SK-N-SH (cell line): ENCODE data around the gene PSMB1. TPM values are rescaled to one million over a fixed set of nuclear protein-coding genes. Genes with fewer than 3 reads are reported as not detected.

Source experiments
- CTCF ChIA-PET: fragments of 300-600, 350-600 bp; formaldehyde crosslinking; extraction: SDS; loops from one replicate; lab custom pipeline; 2021; lab: Yijun Ruan, JAX
- POLR2A ChIA-PET: fragments of 350-600 bp; sonication (Branson Sonifier 250); formaldehyde crosslinking; extraction: SDS; loops from one replicate; lab custom pipeline; 2020; ENCODE audit warnings: antibody characterized with exemption, inconsistent platforms; lab: Yijun Ruan, JAX
- DNase-seq: peaks from one replicate; pipeline ENCODE4 v3.0.0; 2012
- H2AFZ ChIP-seq: fragments of 200-600 bp; sonication (generic); 2 replicates; pipeline ENCODE4 v1.8.1; 2016; ENCODE audit warnings: antibody characterized with exemption, mild to moderate bottlenecking, low read depth
- H3F3A ChIP-seq: fragments of 200-600 bp; sonication (generic); replicated peaks from 2 replicates; pipeline ENCODE3; 2016; ENCODE audit warnings: antibody characterized with exemption, mild to moderate bottlenecking; ENCODE audit not compliant: insufficient read depth
- H3K27ac ChIP-seq, 2 experiments: fragments of 200-500 bp in 1 of 2; fragments of 200-600 bp in 1 of 2; sonication (Bioruptor generic) in 1 of 2; sonication (generic), shearing (Covaris generic) in 1 of 2; 2 replicates each; pipeline versions ENCODE4 v1.5.1 to v1.6.1; 2014 to 2016; ENCODE audit warnings: low read depth in 2 of 2, inconsistent platforms in 1 of 2, low read length in 1 of 2, mild to moderate bottlenecking in 1 of 2, mixed read lengths in 1 of 2
- H3K27me3 ChIP-seq: fragments of 200-600 bp; sonication (generic), shearing (Covaris generic); 2 replicates; pipeline ENCODE4 v1.6.1; 2016; ENCODE audit warnings: mixed run types; ENCODE audit not compliant: insufficient read depth
- H3K36me3 ChIP-seq, 2 experiments: fragments of 200-500 bp in 1 of 2; fragments of 200-600 bp in 1 of 2; sonication (Bioruptor generic) in 1 of 2; sonication (generic) in 1 of 2; replicated peaks in 1 of 2; 2 replicates each; pipeline versions ENCODE3 to v1.5.1; 2014 to 2016; ENCODE audit warnings: low read length in 1 of 2, mild to moderate bottlenecking in 1 of 2; ENCODE audit not compliant: insufficient read depth in 2 of 2, control insufficient read depth in 1 of 2
- H3K4me1 ChIP-seq, 2 experiments: fragments of 200-500 bp in 1 of 2; fragments of 200-600 bp in 1 of 2; sonication (Bioruptor generic) in 1 of 2; sonication (generic), shearing (Covaris generic) in 1 of 2; 2 replicates each; pipeline versions ENCODE4 v1.5.1 to v1.6.1; 2014 to 2016; ENCODE audit warnings: low read depth in 1 of 2, low read length in 1 of 2, mixed run types in 1 of 2; ENCODE audit not compliant: insufficient read depth in 2 of 2, control insufficient read depth in 1 of 2
- H3K4me2 ChIP-seq: fragments of 200-600 bp; sonication (generic), shearing (Covaris generic); 2 replicates; pipeline ENCODE4 v1.6.1; 2017; ENCODE audit warnings: mixed run types
- H3K4me3 ChIP-seq, 2 experiments: fragments of 200-500 bp in 1 of 2; fragments of 200-600 bp in 1 of 2; sonication (Bioruptor generic) in 1 of 2; sonication (generic), shearing (Covaris generic) in 1 of 2; 2 replicates each; pipeline versions ENCODE4 v1.5.1 to v1.8.1; 2014 to 2016; ENCODE audit warnings: low read depth in 2 of 2, inconsistent platforms in 1 of 2, low read length in 1 of 2, mild to moderate bottlenecking in 1 of 2, mixed read lengths in 1 of 2, moderate library complexity in 1 of 2
- H3K79me2 ChIP-seq: fragments of 200-600 bp; sonication (generic); 2 replicates; pipeline ENCODE4 v1.8.1; 2017; ENCODE audit warnings: mild to moderate bottlenecking; ENCODE audit not compliant: insufficient read depth
- H3K9ac ChIP-seq: fragments of 200-600 bp; sonication (generic); 2 replicates; pipeline ENCODE4 v1.6.1; 2017; ENCODE audit warnings: mixed run types
- H3K9me2 ChIP-seq: fragments of 200-600 bp; sonication (generic); 2 replicates; pipeline ENCODE4 v1.6.1; 2017; ENCODE audit warnings: mixed run types
- H3K9me3 ChIP-seq: fragments of 200-600 bp; sonication (generic); 2 replicates; pipeline ENCODE4 v1.6.1; 2017; ENCODE audit warnings: mixed run types, mild to moderate bottlenecking, moderate library complexity
- H4K20me1 ChIP-seq: fragments of 200-600 bp; sonication (generic); 2 replicates; pipeline ENCODE4 v1.6.1; 2017; ENCODE audit warnings: mild to moderate bottlenecking, mixed run types; ENCODE audit not compliant: insufficient read depth
- CHD2 ChIP-seq: fragments of 150-350 bp; IDR thresholded peaks from 2 replicates; pipeline ENCODE4 v1.6.1; 2018; ENCODE audit warnings: low read length; ENCODE audit not compliant: partially characterized antibody
- EP300 ChIP-seq, 2 experiments: IDR thresholded peaks; 2 replicates each; pipeline versions ENCODE4 v1.4.0 to v1.6.1; 2012; ENCODE audit warnings: borderline replicate concordance in 1 of 2, low read depth in 1 of 2, low read length in 1 of 2
- FOXJ3 ChIP-seq: sonication (generic); formaldehyde crosslinking; IDR thresholded peaks from 2 replicates; pipeline ENCODE4 v1.5.1; 2020; ENCODE audit warnings: mild to moderate bottlenecking, missing genetic modification reagents
- GABPA ChIP-seq: IDR thresholded peaks from 2 replicates; pipeline ENCODE4 v1.4.0; 2012; ENCODE audit warnings: low read depth, mild to moderate bottlenecking
- MXI1 ChIP-seq: IDR thresholded peaks from 2 replicates; pipeline ENCODE4 v1.6.1; 2012; ENCODE audit warnings: mild to moderate bottlenecking, low read depth, low read length, improper control_type of control experiment
- NFIC ChIP-seq: IDR thresholded peaks from 2 replicates; pipeline ENCODE4 v1.4.0; 2012; ENCODE audit warnings: borderline replicate concordance
- NRF1 ChIP-seq: IDR thresholded peaks from 2 replicates; pipeline ENCODE4 v1.6.1; 2012; ENCODE audit warnings: low read depth, mild to moderate bottlenecking, low read length
- RAD21 ChIP-seq: IDR thresholded peaks from 2 replicates; pipeline ENCODE4 v1.6.1; 2012; ENCODE audit warnings: mild to moderate bottlenecking, low read length
- REST ChIP-seq: IDR thresholded peaks from 2 replicates; pipeline ENCODE4 v1.6.1; 2012; ENCODE audit warnings: mild to moderate bottlenecking, low read depth, low read length, moderate library complexity
- RFX5 ChIP-seq: IDR thresholded peaks from 2 replicates; pipeline ENCODE4 v1.6.1; 2012; ENCODE audit warnings: mild to moderate bottlenecking, improper control_type of control experiment, low read length
- RXRA ChIP-seq: IDR thresholded peaks from 2 replicates; pipeline ENCODE4 v1.4.0; 2012; ENCODE audit warnings: low read depth, mild to moderate bottlenecking, borderline replicate concordance
- SIN3A ChIP-seq: IDR thresholded peaks from 2 replicates; pipeline ENCODE4 v1.6.1; 2012; ENCODE audit warnings: low read depth, mild to moderate bottlenecking, low read length, moderate library complexity, borderline replicate concordance
- TAF1 ChIP-seq: IDR thresholded peaks from 2 replicates; pipeline ENCODE4 v1.6.1; 2012; ENCODE audit warnings: low read depth, mild to moderate bottlenecking, low read length, moderate library complexity, borderline replicate concordance
- YY1 ChIP-seq: IDR thresholded peaks from 2 replicates; pipeline ENCODE4 v1.4.0; 2012; ENCODE audit warnings: low read depth, mild to moderate bottlenecking
- WGBS: methylation state at CpG from one replicate; pipeline ENCODE4 v1.1.6; 2017; ENCODE audit warnings: low lambda C conversion rate; 5-methylcytosine and 5-hydroxymethylcytosine counted together
- polyA plus RNA-seq, 3 experiments: library from polyadenylated mRNA; depleted of rRNA; stranded (reverse); fragments of >200 nt; gene quantifications; 2 replicates each; pipeline ENCODE4 v1.2.3, GENCODE V29; 2012
- TF ChIP-seq, protein P1 (sequence below): fragments of 200-600 bp; sonication (generic); IDR thresholded peaks from 2 replicates; pipeline ENCODE4 v1.6.1; 2017; ENCODE audit warnings: antibody characterized with exemption, mild to moderate bottlenecking, moderate library complexity
- TF ChIP-seq, protein P2 (sequence below): fragments of 150-350 bp; IDR thresholded peaks from 2 replicates; pipeline ENCODE4 v1.6.1; 2017; ENCODE audit warnings: antibody characterized with exemption, low read length, low read depth, borderline replicate concordance

Gene PSMB1
- polyA plus RNA-seq, 1 of the 3 experiments (the other 2 are of a cell fraction) = 588 TPM

GRCh38 chr6:170555305-170555704, 2.2 kb upstream of the PSMB1 start:
- Histone ChIP-seq H3K9ac (peak overlapping the region; percentile 89), H3K4me1 (peaks cover 19 to 23% of the 10 kb centered on the region in 2 experiments; a peak in 3 of 4 replicates)
- no peak for TF ChIP-seq RXRA
- TF ChIP-seq, all 33 proteins: peak for 0
- CTCF ChIA-PET = interaction anchor here (0.9 to 1.4 kb wide), 2 partner anchors 20 to 25 kb away, joined by 3 read pairs; no protein-coding TSS in a partner anchor
- H3K27ac ChIP-seq = peak overlapping the region in 1 of 2 experiments; percentile 92; a peak in 1 of 4 replicates
- H3K4me2 ChIP-seq = peak overlapping the region; percentile 85
- no peak overlapping the region for H2AFZ ChIP-seq
- H3K27me3 ChIP-seq = no peaks in the 10 kb centered on the region
- H3K79me2 ChIP-seq = peaks cover 90% of the 10 kb centered on the region
- DNase-seq = no peak
- WGBS = 36% methylated on average over 3 of the region's 3 CpGs
- H4K20me1 ChIP-seq = peaks cover 24% of the 10 kb centered on the region
- POLR2A ChIA-PET = no interaction called here
- no peaks in the 10 kb centered on the region for H3K9me2 ChIP-seq
- H3K4me3 ChIP-seq = peak overlapping the region; percentile 89 to 100
- H3F3A ChIP-seq = peaks cover 5% of the 10 kb centered on the region
- no peaks in the 10 kb centered on the region for H3K9me3 ChIP-seq
- peaks cover 21 to 33% of the 10 kb centered on the region in 2 experiments for H3K36me3 ChIP-seq

DNA sequence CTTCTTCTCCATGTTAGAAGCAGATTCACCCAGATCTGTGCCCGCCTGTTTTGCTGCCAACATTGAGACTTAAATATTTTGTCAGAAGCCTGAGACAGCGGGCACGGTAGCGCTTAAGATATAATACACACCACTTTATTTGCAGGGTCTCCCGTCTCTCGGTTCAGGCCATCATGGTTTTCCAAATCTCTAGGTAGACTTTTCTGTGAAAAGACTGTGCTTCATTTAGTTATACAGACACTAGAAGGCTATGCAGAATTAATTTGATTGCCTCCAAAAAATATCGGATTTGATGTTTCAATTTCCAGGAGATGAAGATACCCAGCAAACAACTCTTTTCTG, 1.7 kb upstream of the PSMB1 start:
- TF ChIP-seq GABPA (no peak), YY1 (no peak), CHD2 (no peak), TAF1 (no peak), RAD21 (no peak), REST (no peak), SIN3A (no peak), NRF1 (no peak), FOXJ3 (no peak), EP300 (IDR thresholded peaks at IDR 0.05; ENCODE audit: borderline replicate concordance in 1 of 2, low read depth in 1 of 2, low read length in 1 of 2) (no peak), NFIC (no peak), RFX5 (no peak), MXI1 (no peak)
- TF ChIP-seq, protein P1, sequence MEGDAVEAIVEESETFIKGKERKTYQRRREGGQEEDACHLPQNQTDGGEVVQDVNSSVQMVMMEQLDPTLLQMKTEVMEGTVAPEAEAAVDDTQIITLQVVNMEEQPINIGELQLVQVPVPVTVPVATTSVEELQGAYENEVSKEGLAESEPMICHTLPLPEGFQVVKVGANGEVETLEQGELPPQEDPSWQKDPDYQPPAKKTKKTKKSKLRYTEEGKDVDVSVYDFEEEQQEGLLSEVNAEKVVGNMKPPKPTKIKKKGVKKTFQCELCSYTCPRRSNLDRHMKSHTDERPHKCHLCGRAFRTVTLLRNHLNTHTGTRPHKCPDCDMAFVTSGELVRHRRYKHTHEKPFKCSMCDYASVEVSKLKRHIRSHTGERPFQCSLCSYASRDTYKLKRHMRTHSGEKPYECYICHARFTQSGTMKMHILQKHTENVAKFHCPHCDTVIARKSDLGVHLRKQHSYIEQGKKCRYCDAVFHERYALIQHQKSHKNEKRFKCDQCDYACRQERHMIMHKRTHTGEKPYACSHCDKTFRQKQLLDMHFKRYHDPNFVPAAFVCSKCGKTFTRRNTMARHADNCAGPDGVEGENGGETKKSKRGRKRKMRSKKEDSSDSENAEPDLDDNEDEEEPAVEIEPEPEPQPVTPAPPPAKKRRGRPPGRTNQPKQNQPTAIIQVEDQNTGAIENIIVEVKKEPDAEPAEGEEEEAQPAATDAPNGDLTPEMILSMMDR = no peak
- TF ChIP-seq, protein P2, sequence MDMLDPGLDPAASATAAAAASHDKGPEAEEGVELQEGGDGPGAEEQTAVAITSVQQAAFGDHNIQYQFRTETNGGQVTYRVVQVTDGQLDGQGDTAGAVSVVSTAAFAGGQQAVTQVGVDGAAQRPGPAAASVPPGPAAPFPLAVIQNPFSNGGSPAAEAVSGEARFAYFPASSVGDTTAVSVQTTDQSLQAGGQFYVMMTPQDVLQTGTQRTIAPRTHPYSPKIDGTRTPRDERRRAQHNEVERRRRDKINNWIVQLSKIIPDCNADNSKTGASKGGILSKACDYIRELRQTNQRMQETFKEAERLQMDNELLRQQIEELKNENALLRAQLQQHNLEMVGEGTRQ = no peak
- Histone ChIP-seq H3K79me2 (peaks cover 90% of the 10 kb centered on the region), H3K27ac (peak overlapping the region; percentile 77 to 92), H3K27me3 (no peaks in the 10 kb centered on the region), H3K9me2 (no peaks in the 10 kb centered on the region), H3K9me3 (no peaks in the 10 kb centered on the region), H3K36me3 (peaks cover 25 to 33% of the 10 kb centered on the region in 2 experiments), H3K4me2 (peak overlapping the region; percentile 85), H4K20me1 (peaks cover 30% of the 10 kb centered on the region), H2AFZ (peak overlapping the region; percentile 89; the same call in 1 of the 2 replicates), H3F3A (peaks cover 5% of the 10 kb centered on the region), H3K9ac (peak overlapping the region; percentile 89), H3K4me3 (peak overlapping the region; percentile 89 to 100), H3K4me1 (peaks cover 19 to 23% of the 10 kb centered on the region in 2 experiments; a peak in 3 of 4 replicates)
- POLR2A ChIA-PET = no interaction called here
- 0% methylated on average over 7 of the region's 7 CpGs for WGBS
- CTCF ChIA-PET = interaction anchor here (0.9 kb wide), 1 partner anchor 25 kb away, joined by 3 read pairs; no protein-coding TSS in a partner anchor
- DNase-seq = no peak
